H1 (cell line): ENCODE data around the gene IGF2BP3. TPM values are rescaled to one million over a fixed set of nuclear protein-coding genes. Genes with fewer than 3 reads are reported as not detected.

Experiments used
- CTCF ChIA-PET: fragments of 300-600 bp; sonication (Branson Sonifier 250); formaldehyde crosslinking; loops from one replicate; lab custom pipeline; 2021; ENCODE audit not compliant: partially characterized antibody; lab: Charles Lee
- POLR2A ChIA-PET: fragments of 300-600 bp; sonication (Branson Sonifier 250); formaldehyde crosslinking; loops from one replicate; lab custom pipeline; 2021; ENCODE audit warnings: inconsistent platforms; ENCODE audit not compliant: partially characterized antibody; lab: Charles Lee
- DNase-seq, 2 experiments: peaks; one replicate each; pipeline versions ENCODE4 v3.0.0 to v3.0.0-alpha.2; 2010 to 2022; ENCODE audit warnings: low spot score in 2 of 2, low read depth in 1 of 2, mixed read lengths in 1 of 2
- FAIRE-seq: peaks from 2 replicates; lab custom pipeline; 2011; peaks lifted over from hg19 to GRCh38; lab: Jason Lieb, UNC
- H2AFZ ChIP-seq: 2 replicates; pipeline ENCODE4 v1.8.1; 2012; ENCODE audit warnings: low read length, inconsistent platforms
- H2AK5ac ChIP-seq: 2 replicates; pipeline ENCODE4 v1.6.1; 2013; ENCODE audit warnings: low read depth, low read length
- H2BK120ac ChIP-seq: replicated peaks from 2 replicates; pipeline ENCODE3; 2013; ENCODE audit warnings: low read depth, low read length, inconsistent platforms
- H2BK12ac ChIP-seq: 2 replicates; pipeline ENCODE4 v1.6.1; 2013; ENCODE audit warnings: low read depth, low read length
- H2BK15ac ChIP-seq: 2 replicates; pipeline ENCODE4 v1.6.1; 2013; ENCODE audit warnings: low read length
- H2BK20ac ChIP-seq: 2 replicates; pipeline ENCODE4 v1.6.1; 2013; ENCODE audit warnings: low read length
- H2BK5ac ChIP-seq: 2 replicates; pipeline ENCODE4 v1.6.1; 2013; ENCODE audit warnings: low read depth, low read length
- H3K14ac ChIP-seq: 2 replicates; pipeline ENCODE4 v1.6.1; 2013; ENCODE audit warnings: inconsistent platforms; ENCODE audit not compliant: insufficient read length
- H3K18ac ChIP-seq: 2 replicates; pipeline ENCODE4 v1.6.1; 2013; ENCODE audit warnings: low read length; ENCODE audit errors: extremely low read depth
- H3K23ac ChIP-seq: 2 replicates; pipeline ENCODE4 v1.6.1; 2013; ENCODE audit warnings: inconsistent platforms; ENCODE audit not compliant: insufficient read length
- H3K23me2 ChIP-seq: 2 replicates; pipeline ENCODE4 v1.6.1; 2013; ENCODE audit warnings: low read depth, low read length
- H3K27ac ChIP-seq: 2 replicates; pipeline ENCODE4 v1.6.1; 2011; ENCODE audit warnings: low read depth, low read length, inconsistent platforms
- H3K27me3 ChIP-seq, 4 experiments: replicated peaks in 1 of 4; 1 replicate in 1 of 4; 2 replicates in 3 of 4; pipeline versions ENCODE4 v1.6.1 to v1.8.1; 2011 to 2013; ENCODE audit warnings: low read length in 3 of 4, mild to moderate bottlenecking in 3 of 4, inconsistent platforms in 2 of 4, mixed read lengths in 2 of 4, moderate library complexity in 1 of 4; ENCODE audit not compliant: control insufficient read depth in 3 of 4, insufficient read depth in 3 of 4; ENCODE audit errors: extremely low read depth in 1 of 4
- H3K36me3 ChIP-seq, 4 experiments: 2 replicates each; pipeline versions ENCODE4 v1.6.1 to v1.8.1; 2011 to 2013; ENCODE audit warnings: mild to moderate bottlenecking in 4 of 4, low read length in 3 of 4, moderate library complexity in 2 of 4, control low read depth in 1 of 4, inconsistent platforms in 1 of 4; ENCODE audit not compliant: insufficient read depth in 4 of 4, control insufficient read depth in 2 of 4
- H3K4ac ChIP-seq: replicated peaks from 2 replicates; pipeline ENCODE3; 2013; ENCODE audit warnings: low read length, low read depth, mixed read lengths, inconsistent platforms; ENCODE audit not compliant: insufficient read length
- H3K4me1 ChIP-seq, 4 experiments: replicated peaks in 1 of 4; 1 replicate in 1 of 4; 2 replicates in 3 of 4; pipeline versions ENCODE4 v1.6.1 to v1.8.1; 2011 to 2013; ENCODE audit warnings: low read length in 3 of 4, inconsistent platforms in 2 of 4, mixed read lengths in 1 of 4; ENCODE audit not compliant: insufficient read depth in 4 of 4, control insufficient read depth in 3 of 4
- H3K4me2 ChIP-seq, 2 experiments: 2 replicates each; pipeline versions ENCODE4 v1.6.1 to v1.8.1; 2011 to 2013; ENCODE audit warnings: low read depth in 2 of 2, low read length in 2 of 2, control low read depth in 1 of 2, inconsistent platforms in 1 of 2, mild to moderate bottlenecking in 1 of 2; ENCODE audit not compliant: insufficient read depth in 1 of 2
- H3K4me3 ChIP-seq, 4 experiments: fragments of 200-600, 300-600 bp in 1 of 4; sonication (generic), shearing (Covaris generic), sonication (Bioruptor Twin) in 1 of 4; 2 replicates each; pipeline versions ENCODE4 v1.5.1 to v1.8.1; 2011 to 2016; ENCODE audit warnings: low read length in 4 of 4, low read depth in 3 of 4, control low read depth in 2 of 4, inconsistent platforms in 2 of 4, mild to moderate bottlenecking in 2 of 4, mixed read lengths in 1 of 4, moderate library complexity in 1 of 4; ENCODE audit not compliant: insufficient read depth in 2 of 4; ENCODE audit errors: extremely low read depth in 1 of 4
- H3K56ac ChIP-seq: replicated peaks from 2 replicates; pipeline ENCODE3; 2013; ENCODE audit warnings: low read depth, mild to moderate bottlenecking, mixed read lengths, low read length, inconsistent platforms; ENCODE audit not compliant: insufficient read length
- H3K79me1 ChIP-seq: 2 replicates; pipeline ENCODE4 v1.6.1; 2013; ENCODE audit warnings: low read depth, low read length, control low read depth
- H3K79me2 ChIP-seq, 2 experiments: 2 replicates each; pipeline versions ENCODE4 v1.6.1 to v1.8.1; 2012 to 2013; ENCODE audit warnings: low read length in 2 of 2, mild to moderate bottlenecking in 2 of 2, inconsistent platforms in 1 of 2; ENCODE audit not compliant: insufficient read depth in 2 of 2, control insufficient read depth in 1 of 2
- H3K9ac ChIP-seq, 4 experiments: replicated peaks in 1 of 4; 1 replicate in 1 of 4; 2 replicates in 3 of 4; pipeline versions ENCODE4 v1.6.1 to v1.8.1; 2011 to 2013; ENCODE audit warnings: low read depth in 3 of 4, low read length in 3 of 4, control low read depth in 2 of 4, mild to moderate bottlenecking in 2 of 4, moderate library complexity in 2 of 4, inconsistent platforms in 1 of 4; ENCODE audit errors: extremely low read depth in 1 of 4
- H3K9me3 ChIP-seq, 2 experiments: 2 replicates each; pipeline versions ENCODE4 v1.6.1 to v1.8.1; 2012 to 2013; ENCODE audit warnings: mild to moderate bottlenecking in 2 of 2, moderate library complexity in 2 of 2, control low read depth in 1 of 2, inconsistent platforms in 1 of 2, low read depth in 1 of 2, low read length in 1 of 2, mixed read lengths in 1 of 2; ENCODE audit not compliant: insufficient read depth in 2 of 2
- H4K20me1 ChIP-seq, 2 experiments: replicated peaks in 1 of 2; 2 replicates each; pipeline versions ENCODE3 to v1.8.1; 2011 to 2013; ENCODE audit warnings: inconsistent platforms in 2 of 2, low read length in 2 of 2, mild to moderate bottlenecking in 1 of 2; ENCODE audit not compliant: insufficient read depth in 2 of 2, control insufficient read depth in 1 of 2
- H4K5ac ChIP-seq: 2 replicates; pipeline ENCODE4 v1.6.1; 2013; ENCODE audit warnings: low read length, low read depth, mixed read lengths, inconsistent platforms; ENCODE audit not compliant: insufficient read length
- H4K8ac ChIP-seq: 2 replicates; pipeline ENCODE4 v1.8.0; 2013; ENCODE audit warnings: mild to moderate bottlenecking, moderate library complexity, low read length, inconsistent platforms; ENCODE audit not compliant: insufficient read depth; ENCODE audit errors: extremely low read depth
- H4K91ac ChIP-seq: replicated peaks from 2 replicates; pipeline ENCODE3; 2013; ENCODE audit warnings: low read length, mixed read lengths, inconsistent platforms; ENCODE audit not compliant: insufficient read length
- CEBPB ChIP-seq: IDR thresholded peaks from 2 replicates; pipeline ENCODE4 v1.6.1; 2012; ENCODE audit warnings: low read depth, low read length
- CTBP2 ChIP-seq: IDR thresholded peaks from 2 replicates; pipeline ENCODE4 v1.7.0; 2011; ENCODE audit warnings: borderline replicate concordance, mild to moderate bottlenecking, moderate library complexity, mixed read lengths, low read length; ENCODE audit not compliant: insufficient read depth, insufficient read length
- KDM5A ChIP-seq: fragments of 200-600 bp; IDR thresholded peaks from 2 replicates; pipeline ENCODE4 v1.7.1; 2012; ENCODE audit warnings: mild to moderate bottlenecking, low read length, inconsistent platforms, mixed read lengths
- MAFK ChIP-seq: IDR thresholded peaks from 2 replicates; pipeline ENCODE4 v1.6.1; 2012; ENCODE audit warnings: low read depth, mild to moderate bottlenecking, improper control_type of control experiment, low read length
- NRF1 ChIP-seq: IDR thresholded peaks from 2 replicates; pipeline ENCODE4 v1.6.1; 2011; ENCODE audit warnings: mild to moderate bottlenecking, low read depth, low read length, improper control_type of control experiment
- RFX5 ChIP-seq: IDR thresholded peaks from 2 replicates; pipeline ENCODE4 v1.6.1; 2011; ENCODE audit warnings: low read depth, low read length, improper control_type of control experiment, borderline replicate concordance
- SAP30 ChIP-seq: fragments of 300-600 bp; sonication (generic); IDR thresholded peaks from 2 replicates; pipeline ENCODE4 v1.7.1; 2012; ENCODE audit warnings: low read length, moderate library complexity, mild to moderate bottlenecking, inconsistent platforms; ENCODE audit not compliant: insufficient read depth, insufficient replicate concordance
- SRF ChIP-seq: IDR thresholded peaks from 2 replicates; pipeline ENCODE4 v1.6.1; 2011; ENCODE audit warnings: mild to moderate bottlenecking, low read depth, low read length, moderate library complexity
- TAF1 ChIP-seq: IDR thresholded peaks from 2 replicates; pipeline ENCODE4 v1.6.1; 2011; ENCODE audit warnings: mild to moderate bottlenecking, low read depth, low read length
- TAF7 ChIP-seq: optimal IDR thresholded peaks from 2 replicates; pipeline ENCODE3; 2011; ENCODE audit warnings: low read depth, mild to moderate bottlenecking, inconsistent platforms, low read length, moderate library complexity, borderline replicate concordance
- WGBS, 2 experiments: shearing (Covaris generic) in 1 of 2; methylation state at CpG; one replicate each; pipeline versions ENCODE4 v1.1.6 to v1.1.7; 2013 to 2015; ENCODE audit warnings: low lambda C conversion rate in 2 of 2, mixed read lengths in 2 of 2, inconsistent platforms in 1 of 2, low coverage in 1 of 2, missing lambda C conversion rate in 1 of 2; ENCODE audit not compliant: insufficient replicate concordance in 2 of 2, insufficient coverage in 1 of 2, insufficient read length in 1 of 2; ENCODE audit errors: extremely low coverage in 1 of 2, missing lambda C conversion rate in 1 of 2; 5-methylcytosine and 5-hydroxymethylcytosine counted together
- polyA plus RNA-seq, 7 experiments: library from polyadenylated mRNA; depleted of rRNA in 3 of 7; stranded (reverse) in 5 of 7; unstranded in 2 of 7; fragments of >200 nt in 5 of 7; fragments of 200-250 nt in 2 of 7; gene quantifications; 1 replicate in 5 of 7; 2 replicates in 1 of 7; 4 replicates in 1 of 7; pipeline versions ENCODE4 v1.2.1 to v1.2.3, GENCODE V29; 2011 to 2013; ENCODE audit warnings: missing spikeins in 2 of 7, mixed read lengths in 2 of 7
- total RNA-seq: library from RNA; stranded (reverse); fragmentation: NEBNext Ultra II Directional; extraction: Animal tissue kit (Norgen Biotek cat#: 25700); gene quantifications from 2 replicates; pipeline ENCODE4 v1.2.1, GENCODE V29; 2021
- TF ChIP-seq, protein P1 (sequence below): IDR thresholded peaks from 2 replicates; pipeline ENCODE4 v1.6.1; 2012; ENCODE audit warnings: inconsistent platforms

IGF2BP3 gene
- total and polyA plus RNA-seq, 2 of the 8 experiments (the other 6 are each of a cell fraction or from before 2014, with no cell fraction given): 66.3 to 193 TPM

DNA sequence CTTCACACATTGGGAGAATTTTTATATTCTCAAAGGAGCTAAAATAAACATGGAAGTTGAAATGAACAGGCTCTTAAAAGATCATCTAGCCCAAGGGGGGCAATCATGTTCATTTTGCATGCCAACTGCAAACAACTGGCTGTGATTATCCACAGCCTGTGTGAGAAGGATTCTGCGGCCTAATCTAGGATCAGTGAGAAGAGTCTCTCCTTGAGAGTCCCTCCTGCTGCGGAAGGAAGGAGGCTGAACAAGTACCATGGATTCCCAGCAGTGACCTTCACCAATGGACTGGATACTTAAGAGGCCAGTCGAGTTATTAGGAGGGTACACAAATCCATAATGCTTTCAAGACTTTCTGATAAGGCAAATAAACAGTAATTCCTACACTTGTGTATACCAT is 76.7 kb downstream of the IGF2BP3 start:
- WGBS, 2 experiments: 92% methylated on average over 3 of the region's 3 CpGs; no CpG with 5 or more reads in 1 of the 2 experiments
- H3K56ac ChIP-seq: no peak overlapping the region
- H3K4me2 ChIP-seq: no peak overlapping the region
- no peak overlapping the region for H4K5ac ChIP-seq
- H2BK120ac ChIP-seq: no peak overlapping the region
- no peak overlapping the region for H4K91ac ChIP-seq
- no peak overlapping the region for H3K4ac ChIP-seq
- H3K9ac ChIP-seq: no peak overlapping the region
- no peak overlapping the region for H3K14ac ChIP-seq
- H3K27me3 ChIP-seq: no peaks in the 10 kb centered on the region
- no peak overlapping the region for H3K4me3 ChIP-seq
- no peak overlapping the region for H2AK5ac ChIP-seq
- H3K18ac ChIP-seq: no peak overlapping the region
- peaks cover 10% of the 10 kb centered on the region for H3K79me1 ChIP-seq
- no peak overlapping the region for H3K27ac ChIP-seq
- peaks cover 3 to 83% of the 10 kb centered on the region in 2 experiments; a peak in 3 of 4 replicates for H3K79me2 ChIP-seq
- FAIRE-seq (no peak), DNase-seq (no peak)
- no peak overlapping the region for H2BK5ac ChIP-seq
- H2BK15ac ChIP-seq: no peak overlapping the region
- peaks cover 0 to 30% (median 7%) of the 10 kb centered on the region in 4 experiments; a peak in 6 of 8 replicates for H3K36me3 ChIP-seq
- no peak overlapping the region for H2AFZ ChIP-seq
- H2BK12ac ChIP-seq: no peak overlapping the region
- TF ChIP-seq RFX5 (no peak), CTBP2 (no peak), TAF7 (no peak), TAF1 (no peak), NRF1 (no peak), MAFK (no peak), SRF (no peak), SAP30 (no peak), CEBPB (no peak), KDM5A (no peak)
- TF ChIP-seq, protein P1, sequence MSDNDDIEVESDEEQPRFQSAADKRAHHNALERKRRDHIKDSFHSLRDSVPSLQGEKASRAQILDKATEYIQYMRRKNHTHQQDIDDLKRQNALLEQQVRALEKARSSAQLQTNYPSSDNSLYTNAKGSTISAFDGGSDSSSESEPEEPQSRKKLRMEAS: no peak
- ChIA-PET POLR2A (interaction anchor here (0.6 to 1.6 kb wide), 4 partner anchors 13 to 131 kb away, joined by 3 to 7 read pairs (median 3); no protein-coding TSS in a partner anchor), CTCF (interaction anchor here (1.3 to 1.6 kb wide), 3 partner anchors 9 to 51 kb away, joined by 3 to 5 read pairs (median 4); no protein-coding TSS in a partner anchor)
- no peaks in the 10 kb centered on the region for H3K23me2 ChIP-seq
- no peak overlapping the region for H4K8ac ChIP-seq
- peaks cover 0 to 5% (median 0%) of the 10 kb centered on the region in 4 experiments; a peak in 1 of 7 replicates for H3K4me1 ChIP-seq
- H4K20me1 ChIP-seq: peaks cover 16 to 17% of the 10 kb centered on the region in 2 experiments
- H3K9me3 ChIP-seq: no peaks in the 10 kb centered on the region
- H2BK20ac ChIP-seq: no peak overlapping the region
- no peak overlapping the region for H3K23ac ChIP-seq
